Activated naive CD4-positive, alpha-beta T cell treated with anti-CD3 and anti-CD28 coated beads, Interleukin-2, amount 50 U/mL, for 16 hours (primary cell): ENCODE measurements around the gene GTF2A1.
A peak's percentile ranks its signal among the peaks of the same experiment; 100 is the strongest.

ENCODE experiments used
- DNase-seq: peaks from one replicate; pipeline ENCODE4 v3.0.0-alpha.2; 2020

GTF2A1 gene

GRCh38 chr14:81172881-81173280 lies 47.9 kb downstream of the GTF2A1 start:
- no peak for DNase-seq

- DNase-seq = no peak
Measured at GRCh38 chr14:81172353-81172752, 48.4 kb downstream of the GTF2A1 start.

GRCh38 chr14:81170829-81171195 lies 49.9 kb downstream of the GTF2A1 start:
- DNase-seq = no peak

GRCh38 chr14:81170104-81170828 lies 50.5 kb downstream of the GTF2A1 start:
- peak; percentile 91 for DNase-seq

GRCh38 chr14:81169711-81170103 lies 51.1 kb downstream of the GTF2A1 start:
- peak; percentile 11 for DNase-seq

- no peak for DNase-seq
Measured at GRCh38 chr14:81169267-81169666, 51.5 kb downstream of the GTF2A1 start.

GRCh38 chr14:81166121-81166520 lies 54.6 kb downstream of the GTF2A1 start:
- no peak for DNase-seq

- DNase-seq = no peak
Measured at GRCh38 chr14:81165188-81165587, 55.6 kb downstream of the GTF2A1 start.

- DNase-seq = peak; percentile 40
Measured at GRCh38 chr14:81164167-81164774, 56.5 kb downstream of the GTF2A1 start.

GRCh38 chr14:81162941-81163340 lies 57.8 kb downstream of the GTF2A1 start:
- no peak for DNase-seq

GRCh38 chr14:81161749-81162148 lies 59.0 kb downstream of the GTF2A1 start:
- DNase-seq = no peak

- DNase-seq = no peak
Measured at GRCh38 chr14:81161088-81161487, 59.7 kb downstream of the GTF2A1 start.

GRCh38 chr14:81157431-81157830 lies 63.3 kb downstream of the GTF2A1 start:
- no peak for DNase-seq

GRCh38 chr14:81153187-81153586 lies 67.6 kb downstream of the GTF2A1 start:
- no peak for DNase-seq

- DNase-seq = no peak
Measured at GRCh38 chr14:81148635-81149034, 72.1 kb downstream of the GTF2A1 start.

- no peak for DNase-seq
Measured at GRCh38 chr14:81147140-81147897, 73.4 kb downstream of the GTF2A1 start.

GRCh38 chr14:81144824-81145603 lies 75.7 kb downstream of the GTF2A1 start:
- DNase-seq = no peak

GRCh38 chr14:81143793-81144192 lies 77.0 kb downstream of the GTF2A1 start:
- no peak for DNase-seq

GRCh38 chr14:81141426-81141825 lies 79.3 kb downstream of the GTF2A1 start:
- no peak for DNase-seq

- no peak for DNase-seq
Measured at GRCh38 chr14:81138429-81138828, 82.3 kb downstream of the GTF2A1 start.

GRCh38 chr14:81137316-81137715 lies 83.4 kb downstream of the GTF2A1 start:
- DNase-seq = no peak

- DNase-seq = no peak
Measured at GRCh38 chr14:81133400-81133799, 87.4 kb downstream of the GTF2A1 start.

- no peak for DNase-seq
Measured at GRCh38 chr14:81132468-81132867, 88.3 kb downstream of the GTF2A1 start.
